HS-5 (cell line): Measurements from ENCODE around the gene KDM1B.
A peak's percentile ranks its signal among the peaks of the same experiment; 100 is the strongest.
"Not testable (repeated sequence)": the region's sequence is repeated elsewhere in the genome, so short reads cannot be mapped to it uniquely, and the experiment has no call there.

Experiments
- DNase-seq: peaks from one replicate; pipeline ENCODE4 v3.0.0-alpha.2; 2012; ENCODE audit warnings: low read depth

KDM1B gene

GRCh38 chr6:18192026-18192425 is 36.8 kb downstream of the KDM1B start:
- no peak for DNase-seq

DNA sequence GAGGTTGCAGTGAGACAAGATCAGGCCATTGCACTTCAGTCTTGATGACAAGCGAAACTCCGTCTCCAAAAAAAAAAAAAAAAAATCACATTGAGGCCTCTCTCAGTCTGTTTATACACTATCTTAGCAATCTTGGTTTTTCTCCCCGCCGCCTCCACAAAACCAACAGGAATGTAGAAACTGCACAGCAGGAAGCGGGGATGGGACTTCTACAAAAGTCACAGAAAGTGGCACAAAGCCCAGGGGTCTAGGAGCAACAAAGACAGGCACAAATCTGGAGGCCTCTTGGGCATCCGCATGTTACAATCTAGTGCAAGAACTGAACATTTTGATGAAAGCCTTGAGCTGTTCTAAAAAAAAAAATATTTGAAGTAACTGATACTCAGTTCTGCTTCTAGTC is 48.6 kb downstream of the KDM1B start:
- no peak for DNase-seq

- DNase-seq = no peak
Measured at GRCh38 chr6:18204691-18205090, 49.5 kb downstream of the KDM1B start.

- DNase-seq = no peak
Measured at GRCh38 chr6:18206591-18206990, 51.4 kb downstream of the KDM1B start.

- DNase-seq = no peak
Measured at GRCh38 chr6:18207438-18207837, 52.2 kb downstream of the KDM1B start.

DNA sequence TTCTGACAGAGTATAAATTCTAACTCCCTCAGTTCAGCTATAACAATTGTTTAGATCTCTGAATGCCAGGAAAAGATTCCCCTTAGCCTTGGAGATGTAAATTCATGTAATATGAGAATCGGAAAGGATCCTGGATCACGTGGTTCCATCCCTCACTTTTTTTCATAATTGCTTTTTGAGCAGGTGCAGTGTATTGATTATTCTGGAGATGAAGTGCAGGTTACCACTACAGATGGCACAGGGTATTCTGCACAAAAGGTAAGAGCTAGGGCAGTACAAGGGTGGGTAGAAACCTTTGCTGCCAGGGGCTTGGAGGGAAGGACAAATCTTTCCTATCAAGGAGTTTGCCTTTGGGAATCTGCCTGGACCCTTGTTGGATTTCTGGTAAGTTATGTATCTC is 52.7 kb downstream of the KDM1B start:
- no peak for DNase-seq

- DNase-seq = not testable (repeated sequence)
Measured at GRCh38 chr6:18208778-18209177, 53.6 kb downstream of the KDM1B start.

- no peak for DNase-seq
Measured at GRCh38 chr6:18209539-18210197, 54.4 kb downstream of the KDM1B start.

DNA sequence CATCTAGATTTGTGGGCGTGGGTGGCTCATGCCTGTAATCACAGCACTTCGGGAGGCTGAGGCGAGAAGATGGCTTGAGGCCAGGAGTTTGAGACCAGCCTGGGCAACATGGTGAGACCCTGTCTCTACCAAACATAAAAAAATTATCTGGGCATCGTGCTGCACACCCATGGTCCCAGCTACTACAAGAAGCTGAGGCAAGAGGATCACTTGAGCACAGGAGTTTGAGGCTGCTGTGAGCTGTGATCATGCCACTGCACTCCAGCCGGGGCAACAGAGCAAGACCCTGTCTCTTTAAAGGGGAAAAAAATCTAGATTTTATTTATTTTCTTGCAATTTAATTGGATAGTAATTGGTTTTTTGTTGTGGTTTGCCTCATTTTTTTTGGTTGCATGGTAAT is 55.5 kb downstream of the KDM1B start:
- DNase-seq = no peak

DNA sequence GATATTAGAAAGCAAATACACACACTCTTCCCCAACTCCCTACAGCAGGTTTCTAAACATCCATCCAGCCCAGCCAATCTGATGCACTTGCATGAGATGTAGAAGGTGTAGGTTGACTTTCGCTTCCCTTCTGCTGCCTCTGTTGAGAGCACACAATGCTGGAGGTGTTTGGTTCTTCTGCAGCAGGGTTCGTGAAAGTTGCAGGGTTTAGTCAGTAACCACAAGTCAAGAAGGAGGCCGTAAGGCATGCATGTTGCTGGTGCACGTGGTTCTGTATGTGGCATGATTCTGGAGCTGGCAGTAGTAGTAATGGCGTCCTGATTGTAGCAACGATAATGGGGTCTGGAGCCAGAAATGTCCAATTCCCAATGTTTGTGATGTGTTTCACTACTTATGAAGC is 56.1 kb downstream of the KDM1B start:
- no peak for DNase-seq

DNA sequence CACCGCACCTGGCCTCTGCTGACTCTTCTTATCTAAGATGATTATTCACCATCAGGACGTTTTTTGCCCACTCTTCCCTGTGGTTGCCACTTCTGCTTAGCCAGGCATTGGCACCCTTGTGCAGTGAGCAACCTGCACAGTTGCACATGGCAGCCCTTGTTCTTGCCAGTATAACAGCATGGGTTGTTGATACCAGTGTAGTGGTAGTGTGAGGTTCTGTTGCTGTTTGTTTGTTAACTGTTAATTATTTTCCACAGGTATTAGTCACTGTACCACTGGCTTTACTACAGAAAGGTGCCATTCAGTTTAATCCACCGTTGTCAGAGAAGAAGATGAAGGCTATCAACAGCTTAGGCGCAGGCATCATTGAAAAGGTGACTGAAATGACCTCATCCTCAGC is 57.0 kb downstream of the KDM1B start:
- DNase-seq = no peak

DNA sequence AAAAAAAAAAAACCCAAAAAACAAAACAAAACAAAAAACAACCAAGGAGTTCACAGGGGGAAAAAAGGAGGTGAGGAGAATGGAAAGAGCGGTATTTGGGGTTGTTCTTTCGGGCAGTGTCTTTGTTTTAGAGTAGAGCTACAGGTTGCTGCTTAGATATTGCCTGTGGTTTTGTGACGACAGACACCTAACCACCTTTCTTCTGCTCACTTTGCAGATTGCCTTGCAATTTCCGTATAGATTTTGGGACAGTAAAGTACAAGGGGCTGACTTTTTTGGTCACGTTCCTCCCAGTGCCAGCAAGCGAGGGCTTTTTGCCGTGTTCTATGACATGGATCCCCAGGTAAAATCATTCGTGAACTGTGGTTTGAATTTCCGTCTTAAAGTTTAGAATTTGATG is 58.2 kb downstream of the KDM1B start:
- no peak for DNase-seq

DNA sequence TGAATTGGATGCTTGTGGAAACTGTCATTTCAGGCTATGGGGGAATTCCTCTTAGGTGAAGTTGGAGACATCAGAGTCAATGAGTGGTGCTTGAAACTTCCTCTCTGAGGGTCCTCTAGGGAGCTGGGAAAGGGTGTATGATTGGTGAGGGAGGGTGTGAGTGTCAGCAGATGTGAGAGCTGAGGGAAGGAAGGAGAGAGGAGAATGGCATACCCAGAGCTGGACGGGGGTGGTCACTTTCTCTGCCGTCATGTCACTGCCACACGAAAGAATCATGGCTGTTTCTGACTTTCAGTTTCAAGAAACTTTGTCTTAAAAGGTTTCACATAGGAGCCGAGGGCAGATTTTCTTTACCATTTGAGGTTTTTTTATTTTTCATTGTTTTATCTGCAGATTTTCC is 58.8 kb downstream of the KDM1B start:
- no peak for DNase-seq

GRCh38 chr6:18215436-18215835 is 60.2 kb downstream of the KDM1B start:
- no peak for DNase-seq

DNA sequence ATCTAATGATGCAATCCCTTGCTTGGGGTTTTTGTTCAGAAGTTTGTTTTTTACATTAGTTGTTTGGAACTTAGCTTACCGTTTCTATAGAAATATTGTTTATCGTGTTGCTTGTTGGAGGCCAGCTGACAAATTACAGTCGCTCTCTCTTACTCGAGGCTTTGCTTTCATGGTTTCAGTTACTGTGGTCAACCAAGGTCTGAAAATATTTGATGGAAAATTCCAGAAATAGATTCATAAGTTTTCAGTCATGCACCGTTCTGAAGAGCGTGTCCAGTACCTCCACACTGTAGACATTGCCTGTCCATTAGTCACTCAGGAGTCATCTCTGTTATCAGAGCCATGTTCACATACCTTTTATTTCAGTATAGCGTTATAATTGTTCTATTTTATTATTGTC is 61.2 kb downstream of the KDM1B start:
- DNase-seq = peak; percentile 41

DNA sequence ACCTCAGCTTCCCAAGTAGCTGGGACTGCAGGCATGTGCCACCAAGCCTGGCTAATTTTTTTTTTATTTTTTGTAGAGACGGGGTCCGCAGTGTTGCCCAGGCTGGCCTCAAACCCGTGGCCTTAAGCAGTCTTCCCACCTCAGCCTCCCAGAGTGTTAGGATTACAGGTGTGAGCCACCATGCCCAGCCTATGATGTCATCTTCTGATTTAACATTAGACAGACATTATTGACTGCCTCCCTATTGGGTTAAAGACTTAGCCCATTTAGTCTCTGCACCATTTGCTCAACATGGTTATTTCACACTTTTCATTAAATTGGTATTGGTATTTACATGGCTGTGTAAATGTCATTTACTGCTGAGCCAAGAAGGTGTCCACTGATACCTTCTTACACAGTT is 63.0 kb downstream of the KDM1B start:
- no peak for DNase-seq

DNA sequence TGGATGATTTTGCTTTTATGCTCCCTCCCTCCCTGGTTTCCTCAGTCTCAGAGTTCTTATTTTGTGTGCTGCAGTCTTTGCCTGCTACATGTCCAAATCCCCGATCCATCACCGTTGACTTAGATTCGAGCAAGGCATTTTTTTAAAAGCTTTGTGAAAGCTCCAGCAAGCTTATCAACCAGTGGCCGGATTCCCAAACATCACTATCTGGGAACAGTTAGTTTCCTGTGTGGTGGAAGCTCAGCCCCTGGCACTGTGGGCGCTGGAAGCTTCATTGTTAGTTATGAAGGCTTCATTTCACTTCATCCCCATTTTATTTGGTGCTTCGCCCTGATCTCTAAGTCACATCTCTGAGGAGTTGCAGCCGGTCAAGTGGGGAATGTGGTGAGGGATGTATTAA is 64.4 kb downstream of the KDM1B start:
- no peak for DNase-seq

- DNase-seq = no peak
Measured at GRCh38 chr6:18221288-18221615, 66.0 kb downstream of the KDM1B start.

DNA sequence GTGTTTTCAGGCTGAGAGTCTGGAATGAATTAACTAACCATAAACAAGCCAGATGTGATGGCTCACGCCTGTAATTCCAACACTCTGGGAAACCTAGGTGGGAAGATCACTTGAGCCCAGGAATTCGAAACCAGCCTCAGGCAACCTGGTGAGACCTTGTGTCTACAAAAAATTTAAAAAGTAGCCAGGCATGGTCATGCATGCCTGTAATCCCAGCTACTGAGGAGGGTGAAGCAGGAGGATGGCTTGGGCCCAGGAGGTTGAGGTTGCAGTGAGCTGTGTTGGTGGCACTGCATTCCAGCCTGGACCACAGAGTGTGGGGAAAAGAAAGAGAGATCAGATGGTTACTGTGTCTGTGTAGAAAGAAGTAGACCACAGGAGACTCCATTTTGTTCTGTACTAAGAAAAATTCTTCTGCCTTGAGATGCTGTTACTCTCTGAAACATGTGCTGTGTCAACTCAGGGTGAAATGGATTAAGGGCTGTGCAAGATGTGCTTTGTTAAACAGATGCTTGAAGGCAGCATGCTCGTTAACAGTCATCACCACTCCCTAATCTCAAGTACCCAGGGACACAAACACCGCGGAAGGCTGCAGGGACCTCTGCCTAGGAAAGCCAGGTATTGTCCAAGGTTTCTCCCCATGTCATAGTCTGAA is 71.4 kb downstream of the KDM1B start:
- DNase-seq = peak; percentile 61

- not testable (repeated sequence) for DNase-seq
Measured at GRCh38 chr6:18227166-18227565, 71.9 kb downstream of the KDM1B start.

DNA sequence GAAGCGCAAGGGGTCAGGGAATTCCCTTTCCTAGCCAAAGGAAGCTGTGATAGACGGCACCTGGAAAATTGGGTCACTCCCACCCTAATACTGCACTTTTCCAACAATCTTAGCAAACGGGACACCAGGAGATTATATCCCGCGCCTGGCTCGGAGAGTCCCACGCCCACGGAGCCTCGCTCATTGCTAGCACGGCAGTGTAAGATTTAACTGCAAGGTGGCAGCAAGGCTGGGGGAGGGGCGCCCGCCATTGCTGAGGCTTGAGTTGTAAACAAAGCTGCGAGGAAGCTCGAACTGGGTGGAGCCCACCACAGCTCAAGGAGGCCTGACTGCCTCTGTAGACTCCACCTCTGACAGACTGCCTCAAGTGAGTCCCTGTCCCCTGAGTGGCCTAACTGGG is 73.4 kb downstream of the KDM1B start:
- DNase-seq = not testable (repeated sequence)

DNA sequence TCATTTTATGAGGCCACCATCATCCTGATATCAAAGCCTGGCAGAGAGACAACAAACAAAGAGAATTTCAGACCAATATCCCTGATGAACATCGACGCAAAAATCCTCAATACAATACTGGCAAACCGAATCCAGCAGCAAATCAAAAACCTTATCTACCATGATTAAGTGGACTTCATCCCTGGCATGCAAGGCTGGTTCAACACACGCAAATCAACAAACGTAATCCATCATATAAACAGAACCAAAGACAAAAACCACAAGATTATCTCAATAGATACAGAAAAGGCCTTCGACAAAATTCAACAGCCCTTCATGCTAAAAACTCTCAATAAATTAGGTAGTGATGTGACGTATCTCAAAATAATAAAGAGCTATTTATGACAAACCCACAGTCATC is 76.6 kb downstream of the KDM1B start:
- DNase-seq = not testable (repeated sequence)

DNA sequence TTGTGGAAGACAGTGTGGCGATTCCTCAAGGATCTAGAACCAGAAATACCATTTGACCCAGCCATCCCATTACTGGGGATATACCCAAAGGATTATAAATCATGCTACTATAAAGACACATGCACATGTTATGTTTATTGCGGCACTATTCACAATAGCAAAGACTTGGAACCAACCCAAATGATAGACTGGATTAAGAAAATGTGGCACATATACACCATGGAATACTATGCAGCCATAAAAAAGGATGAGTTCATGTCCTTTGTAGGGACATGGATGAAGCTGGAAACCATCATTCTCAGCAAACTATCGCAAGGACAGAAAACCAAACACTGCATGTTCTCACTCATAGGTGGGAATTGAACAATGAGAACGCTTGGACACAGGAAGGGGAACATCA is 78.5 kb downstream of the KDM1B start:
- not testable (repeated sequence) for DNase-seq

DNA sequence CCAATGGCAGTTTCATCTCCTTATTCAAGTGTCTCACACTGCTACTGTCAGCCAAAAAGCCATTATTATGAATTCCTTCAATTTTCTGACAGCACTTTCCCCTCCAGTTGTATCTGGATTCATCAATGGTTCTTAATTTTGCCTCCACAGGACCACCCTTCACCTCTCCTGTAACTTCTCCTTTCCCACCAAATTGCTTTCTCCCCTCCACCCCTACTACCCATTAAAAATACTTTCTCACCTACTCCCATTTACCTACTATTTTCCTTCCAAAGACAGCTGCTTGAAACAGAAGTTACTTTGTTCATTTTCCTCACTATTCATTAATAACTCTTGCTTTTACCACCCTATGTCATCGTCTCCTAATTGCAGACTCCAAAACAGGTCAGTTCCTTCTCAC is 79.3 kb downstream of the KDM1B start:
- DNase-seq = no peak
